Lower lobe of right lung (tissue), 2 donors: ENCODE results near the gene SAMD4B. TPM values are rescaled to one million over a fixed set of nuclear protein-coding genes. Genes with fewer than 3 reads are reported as not detected.

Experiments used
- ATAC-seq, 2 donors: fragments of 200-7000 bp; cut with Tn5 transposase; one replicate each; pipeline ENCODE4 v1.9.1; 2020 to 2022; ENCODE audit warnings: mild to moderate bottlenecking in 2 of 2, moderate library complexity in 2 of 2
- DNase-seq: peaks from one replicate; pipeline ENCODE4 v3.0.0-alpha.2; 2020
- H3K27ac ChIP-seq: fragments of 200-600 bp; one replicate; pipeline ENCODE4 v1.8.0; 2022
- H3K27me3 ChIP-seq: fragments of 200-600 bp; one replicate; pipeline ENCODE4 v1.8.0; 2022; ENCODE audit warnings: low read depth
- H3K36me3 ChIP-seq: fragments of 200-600 bp; one replicate; pipeline ENCODE4 v1.8.0; 2022; ENCODE audit warnings: mild to moderate bottlenecking
- H3K4me1 ChIP-seq: fragments of 200-600 bp; one replicate; pipeline ENCODE4 v1.8.0; 2022
- H3K4me3 ChIP-seq: fragments of 200-600 bp; one replicate; pipeline ENCODE4 v1.8.0; 2022; ENCODE audit warnings: mild to moderate bottlenecking
- H3K9me3 ChIP-seq: fragments of 200-600 bp; one replicate; pipeline ENCODE4 v1.8.0; 2022
- intact Hi-C: fragments of 100-400 bp; cut with DNase I; formaldehyde crosslinking; loops from one replicate; pipeline ENCODE4 v1.11.0; 2022
- total RNA-seq: library from RNA; stranded (reverse); fragmentation: NEBNext Ultra II Directional; extraction: Animal tissue kit (Norgen Biotek cat#: 25700); gene quantifications from one replicate; pipeline ENCODE4 v1.2.1, GENCODE V29; 2021
- TF ChIP-seq, protein P1 (sequence below): fragments of 200-600 bp; IDR thresholded peaks from one replicate; pipeline ENCODE4 v1.8.0; 2022; ENCODE audit warnings: antibody characterized with exemption, mild to moderate bottlenecking
- donor health status: DM: no; HTN: yes; CAD: no; lungs with severe emphysema.

Gene SAMD4B
- total RNA-seq, 1 donor from 2014 or later = 74.4 TPM

DNA sequence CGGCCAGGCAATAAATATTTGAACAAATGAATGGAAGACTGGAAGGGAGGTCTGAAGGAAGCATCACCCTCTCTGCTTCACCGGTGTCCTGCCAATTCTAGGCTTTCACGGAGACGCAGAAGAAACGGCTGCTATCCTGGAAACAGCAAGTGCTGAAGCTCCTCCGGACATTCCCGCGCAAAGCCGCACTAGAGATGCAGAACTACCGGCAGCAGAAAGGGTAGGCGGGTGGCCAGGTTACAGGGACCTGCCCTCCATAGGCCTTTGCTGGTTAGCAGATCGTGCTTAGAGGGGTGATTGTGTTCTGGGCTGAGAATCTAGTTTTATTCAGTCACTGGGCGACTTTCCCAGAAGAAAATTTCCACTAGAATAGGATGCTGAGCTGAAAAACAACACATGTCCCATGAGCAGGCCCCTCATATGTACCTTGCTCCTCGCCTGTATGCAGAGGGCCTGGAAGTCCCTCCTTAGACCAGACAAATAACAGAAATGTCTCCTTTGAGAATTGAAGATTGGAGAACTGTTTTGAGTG is 37.7 kb downstream of the SAMD4B start:
- intact Hi-C loops = no loop called here
- no peaks in the 10 kb centered on the region for H3K4me1 ChIP-seq
- no peak for ATAC-seq
- H3K4me3 ChIP-seq = no peak overlapping the region
- H3K9me3 ChIP-seq = no peaks in the 10 kb centered on the region
- H3K27me3 ChIP-seq = no peaks in the 10 kb centered on the region
- peaks cover 100% of the 10 kb centered on the region for H3K36me3 ChIP-seq
- DNase-seq = no peak
- H3K27ac ChIP-seq = no peak overlapping the region
- TF ChIP-seq, protein P1, sequence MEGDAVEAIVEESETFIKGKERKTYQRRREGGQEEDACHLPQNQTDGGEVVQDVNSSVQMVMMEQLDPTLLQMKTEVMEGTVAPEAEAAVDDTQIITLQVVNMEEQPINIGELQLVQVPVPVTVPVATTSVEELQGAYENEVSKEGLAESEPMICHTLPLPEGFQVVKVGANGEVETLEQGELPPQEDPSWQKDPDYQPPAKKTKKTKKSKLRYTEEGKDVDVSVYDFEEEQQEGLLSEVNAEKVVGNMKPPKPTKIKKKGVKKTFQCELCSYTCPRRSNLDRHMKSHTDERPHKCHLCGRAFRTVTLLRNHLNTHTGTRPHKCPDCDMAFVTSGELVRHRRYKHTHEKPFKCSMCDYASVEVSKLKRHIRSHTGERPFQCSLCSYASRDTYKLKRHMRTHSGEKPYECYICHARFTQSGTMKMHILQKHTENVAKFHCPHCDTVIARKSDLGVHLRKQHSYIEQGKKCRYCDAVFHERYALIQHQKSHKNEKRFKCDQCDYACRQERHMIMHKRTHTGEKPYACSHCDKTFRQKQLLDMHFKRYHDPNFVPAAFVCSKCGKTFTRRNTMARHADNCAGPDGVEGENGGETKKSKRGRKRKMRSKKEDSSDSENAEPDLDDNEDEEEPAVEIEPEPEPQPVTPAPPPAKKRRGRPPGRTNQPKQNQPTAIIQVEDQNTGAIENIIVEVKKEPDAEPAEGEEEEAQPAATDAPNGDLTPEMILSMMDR = no peak

- DNase-seq (no peak), ATAC-seq (no peak)
- intact Hi-C loops = no loop called here
- TF ChIP-seq, protein P1 = no peak
- Histone ChIP-seq H3K4me1 (no peaks in the 10 kb centered on the region), H3K27me3 (no peaks in the 10 kb centered on the region), H3K36me3 (peaks cover 100% of the 10 kb centered on the region), H3K4me3 (no peak overlapping the region), H3K27ac (no peak overlapping the region), H3K9me3 (no peaks in the 10 kb centered on the region)
Measured at GRCh38 chr19:39380521-39381502, 38.6 kb downstream of the SAMD4B start.

DNA sequence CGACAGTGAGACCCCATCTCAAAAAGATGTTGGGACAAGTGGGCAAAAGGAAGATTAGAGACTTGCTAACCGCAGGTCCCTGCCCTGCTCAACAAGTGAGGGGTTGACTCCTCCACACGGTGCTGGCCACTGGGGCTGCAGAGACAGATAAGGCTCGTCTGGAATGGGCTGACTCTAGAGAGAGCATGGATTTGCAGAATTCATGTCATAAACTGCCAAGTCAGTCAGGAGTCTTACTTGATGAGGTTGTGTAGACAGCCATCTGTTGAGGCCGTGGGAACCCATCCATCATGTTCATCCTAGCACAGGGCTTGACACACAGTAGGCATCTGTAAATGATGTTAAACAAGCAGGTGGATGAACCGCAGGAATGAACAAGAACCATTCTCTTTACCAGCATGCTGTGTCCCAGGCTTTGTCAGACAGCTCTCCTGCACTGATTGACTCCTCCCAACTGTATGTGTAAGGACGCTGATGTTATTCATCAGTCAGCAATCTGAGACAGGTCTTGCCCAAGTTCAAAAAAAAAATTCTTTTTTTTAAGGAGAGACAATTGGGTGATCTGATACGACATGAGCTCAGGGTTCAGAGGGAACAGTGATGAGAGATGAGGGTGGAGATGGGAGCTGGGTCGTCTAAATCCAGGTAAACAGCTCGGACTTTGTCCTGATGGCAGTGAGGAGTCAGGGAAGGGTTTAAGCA is 39.8 kb downstream of the SAMD4B start:
- H3K36me3 ChIP-seq = peaks cover 100% of the 10 kb centered on the region
- H3K27ac ChIP-seq = no peak overlapping the region
- DNase-seq = no peak
- no peaks in the 10 kb centered on the region for H3K4me1 ChIP-seq
- no peaks in the 10 kb centered on the region for H3K9me3 ChIP-seq
- ATAC-seq = no peak
- no peak overlapping the region for H3K4me3 ChIP-seq
- TF ChIP-seq, protein P1 = no peak
- intact Hi-C loops = no loop called here
- no peaks in the 10 kb centered on the region for H3K27me3 ChIP-seq

DNA sequence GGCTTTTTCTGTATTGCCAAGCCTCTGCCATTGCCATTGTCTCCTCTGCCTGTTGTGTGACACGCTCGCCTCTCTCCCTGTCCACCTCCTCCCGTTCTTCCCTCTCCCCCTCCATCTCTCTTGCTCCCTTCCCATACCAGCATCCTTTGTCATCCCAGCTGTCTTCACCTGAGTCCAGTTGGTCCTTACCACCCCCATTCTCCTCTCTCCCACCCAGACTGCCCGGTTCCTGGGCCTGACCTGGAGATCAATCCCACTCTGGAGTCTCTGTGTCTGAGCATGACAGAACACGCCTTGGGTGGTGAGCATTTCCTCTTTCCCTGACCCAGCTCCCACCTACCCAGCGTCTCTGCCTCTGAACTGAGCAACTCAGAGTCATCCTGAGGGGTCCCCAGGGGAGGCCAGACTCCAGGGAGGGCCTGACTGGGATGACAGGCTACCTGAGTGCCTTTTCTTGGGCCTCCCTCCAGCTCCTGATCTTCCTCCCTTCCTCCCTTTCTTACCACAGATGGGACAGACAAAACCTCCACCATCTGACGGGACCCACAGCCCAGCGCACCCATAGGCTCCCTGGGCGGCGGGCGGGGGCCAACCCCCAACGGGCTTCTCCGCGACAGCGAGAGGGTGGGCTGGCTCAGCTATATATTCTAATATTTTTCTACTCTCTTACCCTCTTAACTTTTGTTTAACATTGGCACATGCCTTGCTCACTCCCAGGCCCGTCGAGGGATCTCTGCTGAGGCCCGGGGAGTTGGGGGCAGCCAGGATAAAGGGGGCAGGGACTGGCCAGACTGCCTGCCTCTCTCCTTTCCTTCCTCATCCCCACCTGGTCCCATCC is 41.0 kb downstream of the SAMD4B start:
- H3K36me3 ChIP-seq = peaks cover 100% of the 10 kb centered on the region
- DNase-seq (no peak), ATAC-seq (no peak)
- intact Hi-C loops = no loop called here
- H3K4me3 ChIP-seq = no peak overlapping the region
- no peak overlapping the region for H3K27ac ChIP-seq
- no peaks in the 10 kb centered on the region for H3K4me1 ChIP-seq
- no peaks in the 10 kb centered on the region for H3K9me3 ChIP-seq
- TF ChIP-seq, protein P1 = no peak
- H3K27me3 ChIP-seq = no peaks in the 10 kb centered on the region
